ENCODE data around the gene CD34.
A peak's percentile ranks its signal among the peaks of the same experiment; 100 is the strongest.
"Not testable (repeated sequence)": the region's sequence is repeated elsewhere in the genome, so short reads cannot be mapped to it uniquely, and the experiment has no call there.

The CD34 gene, protein sequence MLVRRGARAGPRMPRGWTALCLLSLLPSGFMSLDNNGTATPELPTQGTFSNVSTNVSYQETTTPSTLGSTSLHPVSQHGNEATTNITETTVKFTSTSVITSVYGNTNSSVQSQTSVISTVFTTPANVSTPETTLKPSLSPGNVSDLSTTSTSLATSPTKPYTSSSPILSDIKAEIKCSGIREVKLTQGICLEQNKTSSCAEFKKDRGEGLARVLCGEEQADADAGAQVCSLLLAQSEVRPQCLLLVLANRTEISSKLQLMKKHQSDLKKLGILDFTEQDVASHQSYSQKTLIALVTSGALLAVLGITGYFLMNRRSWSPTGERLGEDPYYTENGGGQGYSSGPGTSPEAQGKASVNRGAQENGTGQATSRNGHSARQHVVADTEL

DNA sequence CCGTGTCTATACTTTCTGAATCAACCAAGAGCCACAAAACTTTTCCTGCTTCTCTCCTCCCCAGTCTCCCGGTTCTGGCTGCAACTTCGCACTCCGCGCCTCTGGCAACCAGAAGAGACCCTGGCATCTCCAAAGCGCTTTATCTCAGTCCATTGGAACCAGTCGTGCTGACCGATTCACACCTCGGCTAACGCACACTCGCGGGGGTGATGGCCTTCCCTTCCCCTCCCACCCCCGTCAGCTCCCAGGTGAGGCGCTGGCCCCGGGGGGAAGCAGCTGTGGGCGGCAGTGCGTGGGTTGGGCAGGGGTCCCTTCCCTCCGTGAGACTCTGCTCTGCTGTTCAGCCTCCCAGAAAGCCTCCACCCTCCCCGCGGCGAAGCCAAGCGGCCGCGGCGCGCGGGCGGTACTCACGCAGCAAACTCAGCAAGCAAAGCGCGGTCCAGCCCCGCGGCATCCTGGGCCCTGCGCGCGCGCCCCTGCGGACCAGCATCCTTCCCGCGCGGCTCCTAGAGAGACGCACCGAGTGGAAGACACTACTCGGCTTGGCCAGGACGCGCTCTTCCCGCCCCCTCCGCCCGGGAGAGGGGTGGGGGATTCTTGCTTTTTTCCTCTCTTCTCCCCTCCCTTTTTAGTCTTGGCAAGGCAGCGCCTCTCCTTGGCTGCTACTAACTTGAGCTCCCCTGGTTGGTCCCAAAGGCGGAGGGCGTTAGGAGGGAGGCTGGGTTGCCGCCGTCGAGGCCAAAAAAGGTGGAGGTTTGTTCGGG, at the start of gene CD34:
CD34 (minus strand) TSS at position 535 of the 764 bp plus-strand sequence; CDS start at position 490, 45 bp downstream.
- peak; percentile 39 for DNase-seq

DNA sequence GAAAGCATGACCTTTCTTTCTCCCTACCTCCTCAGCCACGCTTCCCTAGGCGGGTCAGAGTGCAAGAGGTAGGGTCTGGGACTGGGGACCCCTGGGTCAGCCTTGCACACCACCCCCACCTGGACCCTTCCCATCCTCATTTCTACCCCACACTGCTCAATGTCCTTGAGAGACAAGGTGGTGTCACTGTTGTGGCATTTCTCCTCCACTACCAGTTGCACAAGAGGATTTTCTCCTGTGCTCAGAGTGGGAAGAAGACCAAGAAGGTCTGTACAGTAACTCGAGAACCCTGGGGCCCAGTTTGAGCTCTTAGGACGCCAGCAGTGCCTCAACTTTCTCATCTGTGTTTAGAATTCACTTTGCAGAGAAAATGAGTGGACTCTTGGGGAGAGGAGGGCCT, 49.4 kb upstream of the CD34 start:
- DNase-seq: no peak

DNA sequence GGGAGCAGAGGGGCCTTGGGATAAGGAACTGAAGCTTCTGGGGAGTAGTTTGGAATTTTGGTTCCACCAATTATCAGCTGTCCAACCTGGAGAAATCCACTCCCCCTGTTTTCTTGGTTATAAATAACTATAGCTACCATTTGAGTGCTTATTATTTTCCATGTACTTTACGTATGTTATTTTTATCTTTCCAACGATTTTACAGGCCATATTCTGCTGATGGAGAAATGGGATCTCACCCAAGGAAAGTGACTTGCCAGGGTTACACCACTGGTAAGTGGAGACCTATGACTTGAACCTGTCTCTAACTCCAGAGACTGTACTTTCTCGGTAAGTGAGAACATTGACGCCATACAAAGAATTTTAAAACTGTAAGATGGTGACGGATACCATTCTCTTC, 49.0 kb upstream of the CD34 start:
- no peak for DNase-seq

DNA sequence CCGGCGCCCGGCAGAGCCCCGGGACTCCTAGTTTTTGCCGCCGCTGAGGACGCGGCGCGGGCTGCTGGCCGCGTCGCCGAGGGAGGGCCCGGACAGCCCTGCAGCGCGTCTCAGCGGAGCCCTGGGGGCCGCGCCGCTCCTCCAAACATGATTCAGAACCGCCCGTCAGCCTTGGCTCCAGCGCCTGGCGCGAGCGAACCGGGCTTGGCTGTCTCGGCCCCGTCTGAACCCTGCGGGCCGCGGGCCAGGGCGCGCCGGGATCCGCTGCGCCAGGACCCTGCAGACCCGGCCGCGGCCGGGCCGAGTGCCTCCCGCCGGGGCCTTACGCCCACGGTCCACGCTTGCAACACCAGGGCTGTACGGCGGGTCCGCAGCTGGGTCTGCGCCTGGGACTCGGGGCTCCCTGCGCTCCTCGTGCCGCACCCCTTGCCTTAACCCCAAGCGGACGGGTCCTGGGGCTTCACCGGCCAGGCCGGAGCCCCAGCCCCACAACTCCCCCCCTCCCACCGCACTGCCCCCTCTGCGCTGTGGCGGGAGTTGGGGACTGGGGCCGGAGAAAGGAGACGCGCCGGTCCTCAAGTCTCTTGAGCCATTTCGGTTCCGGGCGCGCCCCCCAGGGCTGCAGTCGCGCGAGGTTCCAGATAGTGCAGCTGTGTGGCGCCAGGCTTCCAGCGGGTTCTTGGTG, 48.4 kb upstream of the CD34 start:
- DNase-seq: peak; percentile 42

DNA sequence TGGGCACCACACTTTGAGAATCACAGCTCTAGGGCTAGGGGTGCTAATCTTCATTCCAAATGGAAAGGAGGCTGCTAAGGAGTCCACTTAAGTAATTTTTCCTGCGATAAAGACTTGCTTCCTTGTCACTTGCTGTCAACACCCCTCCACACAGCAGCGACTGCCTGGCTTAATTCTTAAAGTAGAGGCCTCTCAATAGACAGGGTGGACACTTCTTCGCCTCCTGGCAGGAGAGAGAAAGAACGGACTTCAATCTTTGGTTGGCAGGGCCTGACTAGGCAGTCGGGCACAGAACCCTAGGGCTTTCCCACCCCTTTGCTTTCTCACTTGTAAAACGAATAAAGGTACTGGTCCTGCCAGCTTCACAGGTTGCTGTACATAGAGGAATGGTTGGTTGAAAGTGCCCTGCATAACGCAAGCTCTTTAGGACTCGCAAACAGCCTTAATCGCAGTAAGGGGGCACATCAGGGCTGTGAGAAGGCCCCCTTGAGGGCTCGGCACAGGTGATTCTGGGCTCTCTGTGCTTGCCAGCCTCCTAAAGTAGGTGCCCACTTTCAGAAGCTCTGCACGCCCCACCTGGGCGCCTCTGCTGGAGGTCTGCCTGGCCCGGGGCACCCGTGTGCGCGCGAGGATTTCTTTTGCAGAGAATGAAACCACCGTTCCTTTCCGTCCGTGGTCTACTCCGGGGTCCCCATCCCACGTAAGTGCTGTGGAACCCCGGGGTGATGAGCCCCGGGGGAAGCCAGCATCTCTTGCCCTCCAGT, 47.6 kb upstream of the CD34 start:
- DNase-seq: no peak

DNA sequence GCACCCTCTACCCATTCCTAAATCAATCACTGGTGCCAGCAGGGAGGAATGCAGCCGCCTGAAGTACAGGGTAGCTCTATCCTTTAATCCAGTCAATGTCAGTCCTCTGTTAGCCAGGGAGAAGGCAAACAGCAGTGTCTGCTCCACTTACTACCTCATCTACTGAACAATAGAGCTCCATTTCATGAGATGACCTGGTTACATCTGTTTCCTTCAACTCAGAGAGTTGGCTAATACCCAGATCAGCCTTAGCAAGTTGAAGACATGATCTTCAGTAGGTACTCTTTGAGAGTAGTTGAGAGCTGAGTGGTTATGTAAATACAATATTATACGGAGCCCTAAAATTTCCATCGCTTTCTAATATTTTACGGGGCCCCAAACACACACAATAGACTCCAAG, 46.1 kb upstream of the CD34 start:
- DNase-seq: no peak

DNA sequence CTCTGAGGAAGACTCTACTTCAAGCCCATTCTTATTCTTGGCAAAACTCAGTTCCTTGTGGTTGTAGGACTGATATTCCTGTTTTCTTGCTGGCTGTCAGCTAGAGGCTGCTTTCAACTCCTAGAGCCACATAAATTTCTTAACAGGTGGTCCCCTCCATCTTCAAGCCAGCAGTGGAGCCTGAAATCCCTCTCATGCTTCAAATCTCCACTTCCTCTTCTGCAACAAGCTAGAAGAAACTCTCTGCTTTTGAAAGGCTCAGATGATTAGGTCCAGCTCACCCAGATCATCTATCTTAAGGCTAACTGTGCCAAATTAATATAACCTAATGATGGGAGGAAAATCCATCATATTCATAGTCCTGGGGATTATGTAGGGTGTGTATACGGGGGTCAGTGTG, 43.2 kb upstream of the CD34 start:
- DNase-seq: no peak

DNA sequence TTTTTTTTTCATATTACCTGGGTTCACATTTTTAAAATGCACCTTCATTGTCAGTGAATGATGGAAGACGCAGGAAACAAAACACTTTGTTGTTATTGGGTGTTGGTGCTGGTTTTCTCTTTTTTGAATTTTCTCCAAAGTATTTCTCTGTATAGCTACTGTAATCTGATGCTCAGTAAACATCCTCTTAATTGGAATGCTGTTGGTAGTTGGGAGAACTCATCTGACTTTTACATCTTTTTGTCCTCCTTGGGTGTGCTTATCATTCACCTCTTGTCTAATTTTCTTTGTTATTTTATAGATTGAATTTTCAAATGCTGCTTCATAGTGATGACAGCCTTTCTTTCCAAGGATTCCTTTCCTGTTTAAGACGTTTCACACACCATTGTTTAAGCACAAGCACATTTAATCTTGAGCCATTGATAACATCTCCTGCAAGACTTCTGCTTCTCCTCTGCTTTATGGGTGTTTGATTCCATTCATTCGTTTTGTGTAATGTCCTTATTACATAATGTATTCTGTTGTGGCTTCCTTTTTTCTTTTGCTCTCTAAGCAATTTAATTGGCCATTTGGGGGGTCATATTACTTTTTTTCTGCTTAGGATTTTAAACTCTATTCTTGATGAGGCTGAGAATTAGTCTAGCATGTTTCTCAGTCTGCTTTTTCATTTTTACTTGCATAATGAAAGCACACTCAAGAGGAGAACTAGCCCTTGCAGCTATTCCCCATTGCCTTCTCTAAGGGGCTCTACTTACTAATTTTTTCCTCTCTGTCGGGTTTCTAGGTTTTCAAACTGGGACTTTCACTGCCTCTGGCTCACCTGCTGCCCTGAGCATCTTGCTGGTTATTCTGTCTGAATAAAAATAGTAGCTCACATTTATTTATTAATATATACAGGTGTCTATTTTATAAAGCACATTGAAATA, 42.0 kb upstream of the CD34 start:
- DNase-seq: no peak

DNA sequence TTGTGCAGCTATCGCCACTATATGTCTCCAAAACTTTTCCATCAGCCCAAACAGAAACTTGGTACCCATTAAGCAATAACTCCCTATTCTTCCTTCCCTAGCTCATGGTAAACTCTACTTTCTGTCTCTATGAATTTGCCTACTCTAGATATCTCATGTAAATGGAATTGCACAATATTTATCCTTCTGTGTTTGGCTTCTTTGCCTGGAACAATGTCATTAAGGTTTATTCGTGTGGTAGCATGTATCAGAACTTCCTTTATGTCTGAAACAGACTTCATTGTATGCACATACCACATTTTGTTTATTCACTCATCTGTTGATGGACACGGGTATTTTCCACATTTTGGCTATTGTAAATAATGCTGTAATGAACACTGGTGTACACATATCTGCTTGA, 40.7 kb upstream of the CD34 start:
- DNase-seq: no peak

DNA sequence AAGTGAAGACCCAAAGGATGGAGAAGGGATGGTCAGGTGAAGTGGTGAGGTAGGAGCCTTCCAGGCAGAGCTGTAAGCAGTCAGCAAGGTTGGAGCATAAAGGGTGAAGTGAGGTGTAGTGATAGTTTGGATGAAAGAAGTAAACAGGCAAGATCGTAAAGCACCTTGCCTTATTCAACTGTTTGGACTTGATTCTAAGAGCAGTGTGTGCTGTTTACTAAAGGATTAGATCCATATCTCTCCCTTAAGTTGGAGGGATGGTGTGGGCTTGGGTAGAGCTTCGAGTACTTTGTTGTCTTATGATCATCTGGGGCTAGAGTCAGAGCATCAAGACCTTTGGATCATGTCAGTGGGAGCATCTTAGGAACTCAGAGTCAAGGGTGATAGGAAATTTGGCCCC, 39.8 kb upstream of the CD34 start:
- DNase-seq: no peak

DNA sequence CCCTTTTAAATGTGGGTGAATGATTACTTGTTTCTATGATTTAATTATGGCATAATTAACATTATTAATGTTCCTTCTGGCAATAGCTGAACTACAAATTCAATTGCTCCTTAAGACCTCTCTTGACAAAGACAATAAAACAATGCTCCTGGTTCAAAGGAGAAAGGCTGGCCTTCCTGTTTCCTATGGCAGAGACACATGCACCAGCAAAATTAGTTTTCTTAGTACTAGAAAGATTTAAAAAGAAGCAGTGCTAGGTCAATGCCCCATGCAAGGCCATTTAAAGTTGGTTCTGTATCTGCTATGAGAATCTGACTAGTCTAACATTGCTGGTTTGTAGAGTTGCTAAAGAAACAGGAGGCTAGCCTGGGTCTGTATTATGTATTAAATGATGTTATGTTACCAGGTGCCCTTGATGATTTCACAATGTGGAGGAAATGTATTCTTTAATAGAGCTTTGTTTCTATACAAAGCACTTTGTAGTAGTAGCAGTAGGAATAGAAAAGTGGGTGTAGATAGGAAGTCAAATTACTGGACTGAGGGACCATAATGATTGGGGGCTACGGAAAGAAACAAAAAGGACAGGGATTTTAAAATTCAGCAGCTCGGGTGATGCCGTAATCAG, 38.8 kb upstream of the CD34 start:
- no peak for DNase-seq

DNA sequence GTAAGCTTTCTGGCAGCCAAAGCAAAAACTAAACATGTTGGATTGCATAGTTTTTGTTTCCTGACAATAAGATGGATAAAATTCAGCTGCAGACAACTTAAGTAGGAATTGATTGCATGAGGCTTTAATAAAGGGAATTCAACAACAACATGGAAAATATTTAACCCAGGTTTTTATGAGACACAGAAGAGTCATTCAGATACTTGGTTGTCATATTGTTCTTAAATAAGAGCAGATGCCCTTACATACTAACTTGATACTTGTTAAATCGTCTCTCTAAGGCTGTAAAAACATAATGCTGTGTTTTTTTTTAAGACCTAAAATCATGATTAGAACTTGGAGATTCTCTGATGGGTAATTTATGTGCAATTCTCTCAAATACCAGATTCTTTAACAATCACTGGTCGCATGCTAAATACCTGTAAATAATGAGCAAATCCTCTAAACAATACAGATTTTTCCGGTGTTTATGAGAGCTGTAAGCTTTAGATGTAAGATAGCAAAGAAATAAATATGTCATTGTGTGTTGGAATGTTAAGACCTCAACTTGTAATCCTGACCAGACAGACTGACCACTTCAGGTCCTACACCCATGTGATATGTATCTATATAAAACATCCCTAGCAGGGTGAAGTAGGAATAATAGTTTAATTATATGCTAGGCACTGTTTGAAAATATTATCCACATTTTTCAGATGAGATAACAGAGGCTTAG, 37.8 kb upstream of the CD34 start:
- no peak for DNase-seq

DNA sequence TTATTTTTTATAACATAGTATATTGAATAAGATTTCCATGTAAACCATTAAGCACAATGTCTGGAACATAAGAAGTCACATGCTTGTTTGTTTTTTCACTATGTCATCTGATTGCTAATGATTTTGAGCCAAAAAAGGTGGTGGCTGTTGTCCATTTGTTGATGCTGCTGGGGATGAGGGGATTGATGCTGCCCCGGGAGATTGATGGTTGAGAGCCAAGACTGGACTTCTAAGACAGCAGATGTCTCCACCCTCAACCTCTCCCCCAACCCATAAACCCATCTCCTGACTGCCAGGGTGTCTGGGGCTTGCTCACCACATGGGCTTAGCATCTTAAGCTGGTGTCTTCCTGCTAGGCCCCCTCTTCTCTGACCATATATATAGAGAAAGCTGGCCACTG, 35.8 kb upstream of the CD34 start:
- DNase-seq: no peak

DNA sequence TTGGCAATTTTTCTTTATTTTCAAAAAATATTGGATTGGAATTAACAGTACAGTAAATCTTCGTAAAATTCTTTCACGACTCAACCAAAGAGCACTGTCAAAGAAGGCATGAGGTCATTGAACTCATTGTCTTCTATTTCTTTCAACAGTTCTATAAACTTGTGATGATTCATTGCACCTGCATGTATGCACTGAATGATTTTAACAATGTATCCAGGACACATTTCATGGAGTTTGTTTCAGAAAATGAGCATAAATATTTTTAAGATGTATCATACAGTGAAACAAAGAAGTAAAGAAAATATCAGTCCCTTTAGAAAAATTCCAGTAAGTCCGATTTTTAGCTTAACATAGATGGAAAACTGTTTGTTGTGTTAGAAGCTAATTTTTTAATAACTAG, 33.6 kb upstream of the CD34 start:
- DNase-seq: no peak

DNA sequence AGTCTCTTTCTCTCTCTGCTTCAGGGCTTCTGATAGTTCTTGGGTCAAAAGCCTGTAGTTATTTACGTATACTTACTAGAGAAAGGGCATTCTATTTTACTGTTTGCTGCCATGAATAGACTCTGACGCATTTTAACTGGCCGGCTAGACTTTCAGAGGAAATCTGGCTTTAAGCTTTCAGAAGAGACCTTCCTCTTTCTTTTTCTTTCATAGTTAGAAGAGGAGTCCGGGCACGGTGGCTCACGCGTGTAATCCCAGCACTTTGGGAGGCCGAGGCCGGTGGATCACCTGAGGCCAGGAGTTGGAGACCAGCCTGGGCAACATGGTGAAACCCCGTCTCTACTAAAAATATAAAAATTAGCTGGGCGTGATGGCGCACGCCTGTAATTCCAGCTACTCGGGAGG, 31.4 kb upstream of the CD34 start:
- DNase-seq: not testable (repeated sequence)

DNA sequence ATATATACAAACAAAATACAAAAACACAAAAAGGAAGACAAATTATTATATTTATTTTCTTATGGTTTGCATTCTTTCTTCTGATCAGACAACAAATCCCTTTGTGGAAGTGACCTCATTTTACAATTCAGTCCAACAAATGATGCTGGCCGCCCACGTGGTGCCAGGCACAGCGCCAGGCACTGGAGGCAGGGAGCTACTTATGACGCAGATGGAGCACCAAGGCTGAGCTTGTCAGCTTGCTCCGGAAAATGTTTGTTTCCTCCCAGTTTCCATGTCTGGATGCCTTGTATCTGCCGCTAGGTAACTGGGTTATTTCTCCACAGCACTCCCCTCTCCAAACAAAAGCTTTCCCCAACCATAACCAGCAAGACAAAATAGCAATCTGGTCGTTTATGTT, 30.7 kb upstream of the CD34 start:
- DNase-seq: no peak

DNA sequence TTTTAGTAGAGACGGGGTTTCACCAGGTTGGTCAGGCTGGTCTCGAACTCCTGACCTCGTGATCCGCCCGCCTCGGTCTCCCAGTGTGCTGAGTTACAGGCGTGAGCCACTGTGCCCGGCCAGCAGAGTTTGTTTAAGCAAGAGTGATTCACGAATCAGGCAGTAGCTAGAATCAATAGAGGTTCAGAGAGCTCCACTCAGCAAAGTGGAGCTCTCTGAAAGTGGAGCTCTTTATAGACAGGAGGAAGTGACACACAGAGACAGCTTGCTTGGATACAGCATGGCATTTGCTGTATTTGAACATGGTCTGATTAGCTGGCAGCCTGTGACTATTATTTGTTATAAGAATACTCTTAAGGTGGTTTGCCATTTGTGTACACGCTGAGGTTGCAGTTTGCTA, 27.1 kb upstream of the CD34 start:
- DNase-seq: no peak

DNA sequence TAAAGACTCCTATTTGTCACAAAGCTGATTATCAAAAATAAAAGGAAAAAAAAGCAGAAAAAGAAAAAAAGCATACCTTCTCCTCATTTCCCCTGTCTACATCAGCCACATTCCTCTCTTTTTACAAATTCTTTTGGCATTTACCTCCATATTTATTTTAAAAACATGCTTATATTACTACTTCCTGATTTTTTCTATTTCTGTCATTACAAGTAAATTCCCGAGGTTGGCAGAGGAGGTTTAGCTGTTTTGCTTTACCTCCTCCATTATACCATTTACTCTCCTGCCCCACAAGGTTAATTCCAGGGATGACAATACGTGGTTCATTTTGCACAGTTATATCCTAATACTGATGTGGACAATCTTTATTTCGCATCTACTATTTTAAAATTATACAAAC, 26.3 kb upstream of the CD34 start:
- DNase-seq: no peak

DNA sequence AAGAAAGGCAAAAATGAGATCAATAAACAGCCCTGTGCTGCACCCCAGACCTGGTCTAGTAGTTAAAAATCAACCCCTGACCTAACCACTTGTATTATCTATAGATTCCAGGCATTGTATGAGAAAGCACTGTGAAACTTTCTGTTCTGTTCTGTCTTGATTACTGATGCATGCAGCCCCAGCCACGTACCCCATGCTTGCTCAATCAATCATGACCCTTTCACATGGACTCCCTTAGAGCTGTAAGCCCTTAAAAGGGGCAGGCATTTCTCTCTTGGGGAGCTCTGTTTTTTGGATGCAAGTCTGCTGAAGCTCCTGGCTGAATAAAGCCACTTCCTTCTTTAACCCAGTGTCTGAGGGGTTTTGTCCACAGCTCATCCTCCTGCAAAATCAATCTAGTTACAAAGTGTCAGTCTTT, 24.2 kb upstream of the CD34 start:
- DNase-seq: no peak

DNA sequence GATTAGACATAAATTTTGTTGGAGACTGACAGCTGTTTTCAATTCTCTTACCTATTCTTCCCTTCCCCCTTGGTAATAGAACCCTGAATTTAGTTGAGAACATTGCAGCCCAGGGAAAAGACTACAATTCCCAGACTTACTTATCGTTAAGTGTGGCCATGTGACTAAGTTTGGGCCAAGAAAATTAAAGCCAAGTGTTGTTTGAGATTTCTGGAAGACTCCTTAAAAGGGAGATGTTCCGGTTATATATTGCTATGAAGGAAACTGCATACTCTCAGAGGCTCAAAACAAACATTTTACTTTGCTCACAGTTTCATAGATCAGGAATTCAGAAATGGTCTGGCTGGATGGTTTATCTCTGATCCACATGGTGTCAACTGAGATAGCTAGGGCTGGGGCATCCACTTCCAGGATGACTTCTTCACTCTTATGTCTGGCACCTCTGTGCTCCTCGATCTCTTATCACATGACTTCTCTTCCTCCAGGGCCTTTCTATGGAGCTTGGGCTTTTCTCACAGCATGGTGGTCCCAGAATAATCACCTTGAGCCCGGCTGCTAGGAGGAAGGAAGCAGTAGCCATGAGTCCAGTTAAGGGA, 22.4 kb upstream of the CD34 start:
- DNase-seq: no peak

Data from activated CD4-positive, alpha-beta T cell treated with anti-CD3 and anti-CD28 coated beads for 48 hours (primary cell).